GM21717 (cell line): ENCODE measurements around the gene ZMYM3.
A peak's percentile ranks its signal among the peaks of the same experiment; 100 is the strongest.
"Not testable (repeated sequence)": the region's sequence is repeated elsewhere in the genome, so short reads cannot be mapped to it uniquely, and the experiment has no call there.

Source experiments
- ATAC-seq: cut with Tn5 transposase; IDR thresholded peaks from one replicate; pipeline ENCODE4 v1.9.1; 2021; ENCODE audit warnings: mild to moderate bottlenecking, moderate library complexity; ENCODE audit not compliant: unreplicated experiment

The ZMYM3 gene

DNA sequence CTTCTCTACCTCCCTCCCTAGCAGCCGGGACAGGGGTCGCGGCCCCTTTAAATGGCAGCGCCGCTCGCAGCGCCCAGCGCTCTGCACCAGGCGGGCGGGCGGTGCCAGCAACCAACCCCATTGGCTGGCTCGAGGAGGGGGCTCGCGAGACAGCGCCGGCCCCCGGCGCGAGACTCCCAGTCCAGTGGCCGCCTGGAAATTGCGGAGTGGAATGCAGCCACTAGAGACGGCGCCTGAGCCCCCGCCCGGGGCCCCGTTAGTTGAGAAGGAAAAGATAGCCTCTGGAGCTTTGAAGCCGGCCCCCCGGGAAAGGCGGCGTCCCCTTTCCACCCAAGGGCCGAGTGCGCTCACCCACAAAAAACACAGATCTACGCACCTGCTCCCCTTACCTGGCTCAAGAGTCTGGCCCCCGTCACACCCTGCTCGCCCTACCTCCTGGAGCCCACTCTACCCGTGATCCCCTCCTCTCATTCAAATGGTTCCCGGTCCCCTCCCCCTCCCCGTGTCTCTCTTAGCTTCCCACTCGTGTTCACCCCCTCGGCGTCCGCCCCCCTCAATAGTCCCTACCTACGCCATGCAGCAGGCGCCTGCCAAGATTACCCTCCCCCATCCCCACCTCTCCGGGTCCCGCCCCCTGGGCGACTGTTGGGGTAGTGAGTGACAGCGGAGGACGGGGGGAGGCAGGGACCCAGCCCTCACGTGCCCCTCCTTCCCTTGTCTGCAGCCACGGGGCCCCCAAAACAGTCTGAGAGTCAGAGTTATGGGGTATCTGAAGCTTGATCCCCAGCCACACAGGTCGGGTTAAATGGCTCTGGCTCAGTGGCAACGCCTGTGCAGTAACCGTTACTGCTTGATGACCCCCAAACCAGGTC, at the start of gene ZMYM3:
ZMYM3 (minus strand) TSS at position 49 of the 872 bp plus-strand sequence. CDS start 885 bp downstream, outside the sequence.
- peak; percentile 74 for ATAC-seq

DNA sequence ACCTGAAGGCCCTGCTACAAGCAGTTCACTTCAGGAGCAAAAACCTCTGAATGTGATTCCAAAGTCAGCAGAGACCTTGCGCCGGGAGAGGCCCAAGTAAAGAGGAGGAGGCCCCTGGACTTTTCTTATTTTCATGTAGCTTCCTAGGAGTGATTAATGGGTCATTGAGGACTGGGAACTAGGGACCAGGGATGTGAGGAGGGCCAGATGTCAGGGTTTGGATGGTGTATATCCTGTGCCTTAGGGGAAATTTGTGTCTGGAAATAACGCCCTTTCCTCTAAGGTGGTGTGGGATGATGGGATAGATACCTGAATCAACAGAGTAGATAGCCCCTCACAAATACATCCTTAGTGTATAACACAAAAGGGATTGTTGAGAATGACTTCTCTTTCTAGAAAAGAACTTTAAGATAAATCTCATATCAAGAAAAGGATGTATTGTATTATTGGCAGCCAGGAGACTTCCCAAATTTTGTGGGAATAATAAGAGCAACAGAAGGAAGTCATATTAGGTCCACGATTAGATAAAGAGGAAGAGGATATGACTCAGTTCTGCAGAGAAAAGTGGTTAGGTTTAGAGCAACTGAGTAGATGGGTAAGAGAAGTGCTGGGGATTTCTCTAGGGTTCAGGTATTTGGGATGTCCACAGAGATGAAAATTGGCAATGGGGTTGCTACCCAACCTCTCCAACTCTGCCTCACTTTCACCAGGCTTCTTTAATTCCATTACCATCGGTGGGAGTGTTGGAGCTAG, 48.7 kb upstream of the ZMYM3 start:
- ATAC-seq, result no peak

DNA sequence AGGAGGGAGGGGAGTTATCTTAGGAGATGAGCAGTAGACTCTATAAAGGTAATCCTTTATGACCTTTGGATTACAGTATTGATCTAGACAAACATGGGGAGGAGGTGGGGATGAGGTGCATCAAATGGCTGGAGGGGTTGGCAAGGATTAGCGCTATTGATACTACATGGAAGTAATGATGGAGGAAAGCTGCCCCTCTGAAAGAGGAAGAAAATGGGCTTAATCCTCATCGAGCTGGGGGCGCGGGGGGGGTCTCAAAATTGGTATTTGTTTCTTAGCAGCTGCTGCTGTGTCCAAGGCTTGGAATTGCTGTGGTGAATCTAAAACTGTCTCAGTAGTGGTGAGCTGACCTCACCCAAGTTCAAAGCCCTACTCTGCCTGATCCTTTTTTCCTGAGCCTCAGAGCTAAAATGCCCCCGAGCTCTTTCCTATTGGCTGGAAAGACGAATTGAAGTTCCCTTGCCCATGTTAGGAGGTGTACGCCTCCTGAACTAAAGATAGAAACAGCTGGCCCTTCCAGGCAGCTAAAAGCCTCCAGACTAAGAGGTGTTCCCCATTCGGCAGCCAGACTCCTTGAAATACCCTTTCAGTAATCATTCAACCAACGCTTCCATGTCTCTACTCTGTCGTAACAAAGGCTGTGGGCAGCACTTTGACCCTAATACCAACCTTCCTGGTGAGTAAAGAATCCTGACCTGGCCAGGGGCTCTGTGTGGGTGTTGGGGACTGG, 47.4 kb upstream of the ZMYM3 start, which contains the start of gene ITGB1BP2:
ITGB1BP2 (plus strand) TSS at position 556 of the 730 bp plus-strand sequence; CDS start at position 613, 57 bp downstream.
- ATAC-seq, result no peak

DNA sequence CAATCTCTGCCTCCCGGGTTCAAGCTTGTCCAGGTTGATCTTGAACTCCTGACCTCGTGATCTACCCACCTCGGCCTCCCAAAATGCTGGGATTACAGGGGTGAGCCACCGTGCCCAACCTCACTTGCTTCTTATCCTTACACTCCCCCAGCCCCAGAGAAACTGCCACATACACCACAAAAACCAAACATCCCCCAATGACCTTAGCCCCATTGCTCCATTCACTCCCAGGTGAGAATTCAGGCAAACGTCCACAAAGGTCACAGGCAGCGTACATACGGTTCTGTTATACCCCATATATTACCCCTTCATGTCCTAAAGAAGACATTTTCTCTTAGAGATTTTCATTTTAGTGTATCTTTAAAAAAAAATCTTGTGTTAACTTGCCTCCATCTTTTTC, 46.6 kb upstream of the ZMYM3 start:
- not testable (repeated sequence) for ATAC-seq

DNA sequence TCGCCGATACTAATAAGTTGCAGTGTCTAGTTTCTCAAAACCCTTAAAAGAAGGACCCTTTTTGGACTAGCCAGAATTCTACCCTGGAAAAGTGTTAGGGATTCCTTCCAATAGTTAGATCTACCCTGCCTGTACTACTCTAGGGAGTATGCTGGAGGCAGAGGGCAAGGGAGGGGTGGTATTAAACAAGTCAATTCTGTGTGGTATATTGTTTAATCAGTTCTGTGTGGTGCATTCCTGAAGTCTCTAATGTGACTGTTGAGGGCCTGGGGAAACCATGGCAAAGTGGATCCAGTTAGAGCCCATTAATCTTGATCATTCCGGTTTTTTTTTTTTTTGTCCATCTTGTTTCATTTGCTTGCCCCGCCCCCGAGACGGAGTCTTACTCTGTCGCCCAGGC, 46.1 kb upstream of the ZMYM3 start:
- not testable (repeated sequence) for ATAC-seq

DNA sequence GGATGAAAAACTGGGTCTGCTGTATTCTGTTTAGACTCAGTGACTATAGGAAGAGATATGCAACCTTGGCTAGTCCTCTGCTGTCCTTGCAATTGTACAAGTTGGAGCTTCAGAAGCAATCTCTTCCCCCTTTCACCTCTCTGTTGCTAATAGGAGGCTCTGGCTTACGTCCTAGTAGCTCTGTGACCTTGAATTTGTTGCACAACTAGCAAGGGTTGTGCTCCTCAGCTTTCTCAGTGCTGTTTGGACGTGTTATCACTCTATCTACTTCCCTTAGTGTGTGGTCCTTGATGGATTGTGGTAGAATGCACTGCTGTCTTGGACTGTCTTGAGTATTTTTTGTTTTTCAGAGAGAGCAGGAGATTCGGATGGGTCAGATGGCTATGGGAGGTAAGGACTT, 44.2 kb upstream of the ZMYM3 start:
- no peak for ATAC-seq

DNA sequence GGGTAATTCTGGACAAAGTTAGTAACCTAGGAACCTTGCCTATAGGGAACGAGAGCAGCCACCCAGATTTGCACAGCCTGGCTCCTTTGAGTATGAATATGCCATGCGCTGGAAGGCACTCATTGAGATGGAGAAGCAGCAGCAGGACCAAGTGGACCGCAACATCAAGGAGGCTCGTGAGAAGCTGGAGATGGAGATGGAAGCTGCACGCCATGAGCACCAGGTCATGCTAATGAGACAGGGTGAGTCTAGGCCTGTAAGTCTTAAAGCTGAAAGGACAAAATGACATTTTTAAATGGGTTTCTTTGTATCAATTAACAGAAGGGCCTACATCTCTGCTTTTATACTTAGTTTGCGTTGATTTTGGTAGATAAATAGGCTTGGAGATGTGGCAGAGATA, 42.9 kb upstream of the ZMYM3 start:
- ATAC-seq, result no peak

DNA sequence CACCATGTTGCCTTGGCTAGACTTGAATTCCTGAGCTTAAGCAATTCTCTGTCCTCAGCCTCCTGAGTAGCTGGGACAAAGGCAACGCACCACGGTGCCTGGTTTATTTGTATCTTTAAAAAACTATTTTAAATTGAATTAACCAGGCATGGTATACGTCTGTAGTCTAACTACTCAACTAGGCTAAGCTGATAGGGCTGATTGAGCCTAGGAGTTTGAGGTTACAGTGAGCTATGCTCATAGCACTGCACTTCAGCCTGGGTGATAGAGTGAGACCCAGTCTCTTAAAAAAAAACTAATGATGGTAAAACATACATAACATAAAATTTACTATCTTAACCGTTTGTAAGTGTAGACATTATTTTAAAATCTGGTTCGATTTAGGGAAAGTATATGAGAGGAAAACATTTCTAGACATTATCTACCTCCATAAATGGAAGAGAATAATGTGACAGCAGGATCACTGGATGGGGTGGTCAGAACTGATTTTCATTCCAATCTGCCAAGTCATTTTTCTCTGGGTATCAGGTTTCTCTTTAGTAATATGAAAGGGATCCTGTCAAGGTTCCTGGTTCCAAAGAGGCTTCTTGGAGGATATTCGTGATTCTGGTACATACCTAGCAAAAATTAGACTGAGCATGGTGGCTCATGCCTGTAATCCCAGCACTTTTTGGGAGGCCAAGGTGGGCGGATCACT, 38.9 kb upstream of the ZMYM3 start:
- ATAC-seq, result no peak

DNA sequence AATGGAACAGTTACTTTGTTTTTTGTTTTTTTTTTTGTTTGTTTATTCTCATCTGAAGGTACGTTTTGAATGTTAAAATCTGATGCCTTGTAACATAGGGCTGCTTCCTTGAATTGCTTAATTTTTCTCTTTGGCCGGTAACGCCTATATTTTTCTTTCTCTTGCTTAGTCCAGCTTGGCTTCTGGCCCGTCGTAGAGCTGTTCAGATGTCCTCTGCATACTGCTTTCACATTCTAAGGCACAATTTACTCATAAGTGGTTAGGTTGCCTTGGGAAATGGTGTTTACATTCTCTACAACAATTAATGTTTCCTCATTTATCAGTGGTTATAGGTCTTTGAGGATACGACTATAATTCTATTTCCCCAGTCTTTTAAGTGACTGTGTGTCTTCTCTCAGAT, 37.4 kb upstream of the ZMYM3 start:
- no peak for ATAC-seq

DNA sequence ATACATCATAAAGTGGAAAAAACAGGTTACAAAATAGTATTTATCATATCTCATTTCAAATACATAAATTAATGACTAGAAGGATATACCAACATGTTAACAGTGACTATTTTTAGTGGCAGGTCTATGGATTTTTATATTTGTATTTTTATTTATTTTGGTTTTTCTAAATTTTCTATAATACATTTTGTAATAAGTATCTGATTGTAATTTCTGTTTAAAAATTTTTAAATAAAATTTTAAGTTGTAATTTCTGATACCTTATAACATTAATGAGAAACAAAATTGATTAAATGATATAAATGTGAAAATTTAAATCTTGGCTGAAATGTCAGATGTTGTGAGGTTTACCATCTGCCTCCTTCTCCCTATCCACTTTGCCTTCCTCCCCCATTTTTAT, 32.0 kb upstream of the ZMYM3 start:
- ATAC-seq, result no peak

DNA sequence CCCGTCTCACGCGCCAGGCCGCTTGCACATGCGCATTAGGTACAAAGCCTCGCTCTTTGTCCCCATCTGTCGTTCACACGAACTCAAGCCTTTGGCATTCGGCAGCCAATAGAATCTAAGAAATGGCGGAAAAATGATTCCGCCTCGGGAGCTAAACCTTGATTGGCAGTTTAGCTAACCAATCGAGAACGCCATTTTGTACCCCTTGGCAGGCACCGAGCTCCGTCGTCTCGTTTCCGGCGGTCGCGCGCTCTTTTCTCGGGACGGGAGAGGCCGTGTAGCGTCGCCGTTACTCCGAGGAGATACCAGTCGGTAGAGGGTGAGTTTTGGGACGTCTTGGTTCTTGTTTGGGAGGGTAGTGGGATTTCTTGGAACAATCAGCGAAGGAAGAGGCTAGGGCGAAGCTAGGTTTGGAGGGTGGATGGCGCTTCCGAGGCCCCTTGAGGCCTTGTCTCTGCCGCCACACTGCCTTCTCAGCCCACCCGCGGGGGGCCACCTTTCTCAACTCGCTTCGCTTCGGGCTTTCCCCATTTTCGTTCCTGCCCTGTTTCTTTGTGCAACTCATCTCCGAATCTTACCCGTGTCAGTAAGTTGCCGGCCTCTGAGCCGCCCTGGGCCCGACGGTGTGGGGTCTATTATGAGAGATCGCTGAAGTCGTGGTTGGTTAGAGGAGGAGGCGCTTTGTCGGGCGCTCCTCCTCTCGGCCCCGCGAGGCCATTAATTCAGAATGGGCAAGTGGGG, 29.6 kb upstream of the ZMYM3 start, which contains the start of gene NONO:
NONO (plus strand) TSS at position 233 of the 741 bp plus-strand sequence. CDS start 7,003 bp downstream, outside the sequence.
- ATAC-seq, result peak; percentile 69

DNA sequence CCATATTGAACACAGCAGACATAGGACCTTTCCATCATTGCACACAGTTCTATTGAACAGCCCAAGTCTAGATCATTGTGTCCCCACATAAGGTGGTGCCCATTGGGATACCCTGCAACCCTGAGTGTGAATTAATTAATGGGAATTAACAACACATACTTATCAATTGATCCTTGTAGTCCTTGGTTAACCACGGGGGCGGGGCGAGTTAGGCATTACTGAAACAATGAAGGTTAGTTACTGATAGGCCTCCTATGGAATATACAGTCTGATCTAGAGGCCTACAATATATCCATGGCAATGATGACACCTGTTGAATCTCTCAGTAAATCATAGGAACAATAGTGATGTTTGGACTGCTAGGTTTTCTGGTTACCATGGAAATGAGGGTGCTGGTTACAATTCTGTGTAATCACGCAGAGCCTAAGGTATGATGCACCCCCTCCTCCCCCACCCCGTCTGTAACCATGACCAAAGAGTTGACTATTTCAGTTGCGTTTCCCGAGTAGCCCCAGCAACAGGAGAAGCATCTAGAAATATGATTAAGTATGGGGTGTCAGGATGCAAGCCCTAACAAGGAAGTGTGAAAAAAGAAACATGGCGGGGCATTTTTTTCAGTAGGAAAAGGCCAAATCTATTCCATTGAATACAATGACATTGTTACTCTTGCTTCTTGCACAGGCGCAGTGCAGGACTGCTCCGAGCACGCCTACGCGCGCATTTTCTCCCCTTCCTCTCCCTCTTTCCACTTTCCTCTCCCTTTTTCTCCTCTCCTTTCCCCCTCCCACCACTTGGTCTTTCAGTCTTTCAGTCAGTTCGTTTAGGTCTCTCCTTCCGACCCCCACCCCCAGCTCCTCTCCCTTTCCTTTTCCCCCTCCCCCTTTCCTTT, 28.8 kb upstream of the ZMYM3 start:
- ATAC-seq, result peak; percentile 32

DNA sequence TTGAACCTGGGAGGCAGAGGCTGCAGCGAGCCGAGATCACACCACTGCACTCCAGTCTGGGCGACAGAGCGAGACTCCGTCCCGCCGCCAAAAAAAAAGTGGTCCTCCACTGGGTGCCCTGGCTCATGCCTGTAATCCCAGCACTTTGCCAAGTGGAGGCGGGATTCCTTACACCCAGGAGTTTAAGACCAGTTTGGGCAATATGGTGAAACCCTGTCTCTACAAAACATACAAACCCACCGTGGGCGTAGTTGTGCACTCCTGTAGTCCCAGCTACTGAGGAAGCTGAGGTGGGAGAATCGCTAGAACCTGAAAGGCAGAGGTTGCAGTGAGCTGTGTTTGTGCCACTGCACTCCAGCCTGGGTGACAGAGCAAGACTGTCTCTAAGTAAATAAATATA, 27.4 kb upstream of the ZMYM3 start:
- ATAC-seq, result not testable (repeated sequence)

DNA sequence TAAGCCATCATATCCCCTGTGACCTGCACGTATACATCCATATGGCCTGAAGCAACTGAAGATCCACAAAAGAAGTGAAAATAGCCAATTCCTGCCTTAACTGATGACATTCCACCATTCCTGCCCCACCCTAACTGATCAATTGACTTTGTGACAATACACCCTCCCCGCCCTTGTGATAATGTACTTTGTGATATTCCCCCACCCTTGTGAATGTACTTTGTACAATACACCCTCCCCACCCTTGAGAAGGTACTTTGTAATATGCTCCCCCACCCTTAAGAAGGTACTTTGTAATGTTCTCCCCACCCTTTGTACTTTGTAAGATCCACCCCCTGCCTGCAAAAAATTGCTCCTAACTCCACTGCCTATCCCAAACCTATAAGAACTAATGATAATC, 18.4 kb upstream of the ZMYM3 start:
- ATAC-seq, result not testable (repeated sequence)

DNA sequence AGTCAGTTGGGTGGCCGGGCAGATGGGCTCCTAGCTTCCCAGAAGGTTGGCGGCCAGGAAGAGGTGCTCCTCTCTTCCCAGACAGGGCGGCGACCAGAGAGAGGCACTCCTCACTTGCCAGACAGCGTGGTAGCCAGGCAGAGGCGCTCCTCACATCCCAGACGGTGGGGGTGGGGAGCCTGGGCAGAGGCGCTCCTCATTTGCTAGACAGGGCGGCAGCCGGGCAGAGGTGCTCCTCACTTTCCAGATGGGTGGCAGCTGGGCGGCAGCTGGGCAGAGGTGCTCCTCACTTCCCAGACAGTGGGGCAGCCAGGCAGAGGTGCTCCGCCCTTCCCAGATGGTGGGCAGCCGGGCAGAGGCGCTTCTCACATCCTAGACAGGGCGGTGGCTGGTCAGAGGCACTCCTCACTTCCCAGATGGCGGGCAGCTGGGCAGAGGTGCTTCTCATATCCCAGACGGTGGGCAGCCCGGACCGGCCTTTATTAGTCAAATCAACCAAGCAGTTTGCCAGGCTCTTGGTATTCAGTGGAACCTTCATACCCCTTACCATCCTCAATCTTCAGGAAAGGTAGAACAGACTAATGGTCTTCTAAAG, 16.0 kb upstream of the ZMYM3 start:
- no peak for ATAC-seq

DNA sequence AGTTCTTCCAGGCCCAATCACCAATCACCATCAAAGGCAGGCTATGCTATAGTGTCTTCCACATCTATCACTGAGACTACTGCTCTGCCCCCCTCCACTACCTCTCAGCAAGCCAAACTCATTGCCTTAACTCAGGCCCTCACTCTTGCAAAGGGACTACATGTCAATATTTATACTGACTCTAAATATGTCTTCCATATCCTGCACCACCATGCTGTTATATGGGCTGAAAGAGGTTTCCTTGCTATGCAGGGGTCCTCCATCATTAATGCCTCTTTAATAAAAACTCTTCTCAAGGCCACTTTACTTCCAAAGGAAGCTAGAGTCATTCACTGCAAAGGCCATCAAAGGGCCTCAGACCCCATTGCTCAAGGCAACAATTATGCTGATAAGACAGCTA, 14.7 kb upstream of the ZMYM3 start:
- not testable (repeated sequence) for ATAC-seq

DNA sequence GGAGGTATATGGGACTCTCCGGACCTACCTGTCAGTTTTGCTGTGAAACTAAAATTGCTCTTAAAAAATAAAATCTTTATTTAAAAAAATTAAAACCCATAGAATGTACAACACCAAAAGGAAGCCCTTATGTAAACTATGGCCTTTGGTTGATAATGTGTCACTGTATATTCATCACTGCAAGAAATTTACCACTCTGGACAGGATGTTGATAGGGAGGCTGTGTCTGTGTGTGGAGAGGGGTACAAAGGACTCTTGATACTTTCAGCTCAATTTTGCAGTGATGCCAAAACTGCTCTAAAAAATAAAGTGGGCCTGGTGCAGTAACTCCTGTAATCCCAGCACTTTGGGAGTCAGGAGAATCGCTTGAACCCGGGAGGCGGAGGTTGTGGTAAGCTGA, 2.9 kb upstream of the ZMYM3 start:
- ATAC-seq, result no peak

DNA sequence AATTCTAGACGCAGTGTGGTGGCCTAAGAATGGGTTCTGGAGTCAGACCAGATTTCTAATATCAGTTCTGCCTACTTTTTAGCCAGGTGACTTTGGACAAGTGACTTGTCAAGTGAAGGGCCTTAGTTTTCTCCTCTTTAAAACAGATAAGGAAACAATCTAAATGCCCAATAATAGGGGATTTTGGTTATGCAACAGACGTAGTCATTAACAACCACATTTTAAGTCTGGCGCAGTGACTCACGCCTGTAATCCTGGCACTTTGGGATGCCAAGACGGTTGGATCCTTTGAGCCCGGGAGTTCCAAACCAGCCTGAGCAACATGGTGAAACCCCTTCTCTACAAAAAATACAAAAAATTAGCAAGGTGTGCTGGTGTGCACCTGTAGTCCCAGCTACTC, 2.1 kb upstream of the ZMYM3 start:
- ATAC-seq, result no peak
